NCI-H187 (cell line): Measurements from ENCODE around the gene PTPN1.
"Not testable (repeated sequence)": the region's sequence is repeated elsewhere in the genome, so short reads cannot be mapped to it uniquely, and the experiment has no call there.

Experiments used
- DNase-seq, 2 experiments: peaks; one replicate each; lab custom pipeline; 2025; lab: John Stamatoyannopoulos, UW

Gene PTPN1

DNA sequence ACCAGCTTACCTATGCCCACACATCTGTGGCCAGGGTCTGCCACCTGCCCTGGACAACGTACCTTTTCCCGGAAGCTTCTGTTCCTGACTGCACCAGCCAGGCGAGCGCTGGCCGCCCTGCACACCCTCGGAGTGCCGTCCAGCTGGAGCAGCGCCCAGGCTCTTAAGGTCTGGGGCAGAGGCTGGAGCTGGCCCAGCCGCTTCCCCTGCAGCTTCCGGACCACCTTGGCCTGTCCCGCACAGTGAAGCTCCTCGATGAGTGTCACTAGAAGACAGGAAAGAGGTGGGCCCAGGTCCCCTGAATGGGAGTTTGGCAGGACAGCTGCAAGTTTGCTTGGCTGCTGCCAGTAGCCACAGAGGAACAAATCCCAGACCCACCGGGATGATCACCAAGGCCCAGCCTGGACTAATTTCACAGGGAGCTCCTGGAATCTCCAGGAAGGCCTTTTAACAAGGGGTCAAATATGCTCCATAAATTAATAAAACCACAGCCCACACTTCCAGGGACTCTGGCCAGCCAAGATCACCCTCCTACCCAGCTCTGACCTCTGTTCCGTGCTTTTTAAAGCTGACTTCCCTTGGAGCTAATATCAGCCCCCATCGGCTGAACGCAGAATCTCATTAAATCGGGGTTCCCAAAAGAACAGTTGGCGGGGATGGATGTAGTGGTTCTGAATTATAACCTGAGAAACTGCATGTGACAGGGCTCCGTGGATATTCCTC is 82.3 kb downstream of the PTPN1 start:
- no peak for DNase-seq

DNA sequence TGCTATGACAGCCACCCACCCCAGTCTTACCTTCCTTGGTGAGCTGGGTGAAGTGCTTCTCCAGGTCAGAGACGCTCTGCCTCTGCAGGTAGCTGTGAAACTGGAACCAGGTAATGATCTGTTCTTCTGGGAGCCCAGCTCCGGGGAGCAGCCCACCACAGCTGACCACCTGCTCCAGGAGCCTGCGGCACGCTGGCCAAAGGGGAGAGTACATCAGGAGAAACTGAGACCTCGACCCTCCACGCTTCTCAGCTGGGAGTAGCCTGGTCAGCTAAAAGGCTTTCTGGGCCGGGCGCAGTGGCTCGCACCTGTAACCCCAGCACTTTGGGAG is 82.8 kb downstream of the PTPN1 start:
- no peak for DNase-seq

DNA sequence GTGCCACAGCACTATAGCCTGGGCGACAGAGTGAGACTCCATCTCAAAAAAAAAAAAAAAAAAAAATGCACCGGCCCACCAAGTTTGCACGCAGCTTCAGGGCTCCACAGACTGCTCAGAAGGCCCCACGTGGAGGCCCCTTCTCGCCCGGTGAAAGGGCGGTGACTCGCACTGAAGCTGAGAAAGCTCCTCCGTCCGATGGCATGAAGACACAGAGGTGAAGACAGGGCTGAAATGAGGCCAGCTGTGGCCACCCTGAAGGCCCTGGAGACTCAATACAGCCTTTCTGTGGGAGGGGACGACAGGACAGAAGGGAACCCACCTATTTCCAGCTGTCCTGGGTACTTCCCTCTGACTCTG is 84.0 kb downstream of the PTPN1 start:
- no peak for DNase-seq

DNA sequence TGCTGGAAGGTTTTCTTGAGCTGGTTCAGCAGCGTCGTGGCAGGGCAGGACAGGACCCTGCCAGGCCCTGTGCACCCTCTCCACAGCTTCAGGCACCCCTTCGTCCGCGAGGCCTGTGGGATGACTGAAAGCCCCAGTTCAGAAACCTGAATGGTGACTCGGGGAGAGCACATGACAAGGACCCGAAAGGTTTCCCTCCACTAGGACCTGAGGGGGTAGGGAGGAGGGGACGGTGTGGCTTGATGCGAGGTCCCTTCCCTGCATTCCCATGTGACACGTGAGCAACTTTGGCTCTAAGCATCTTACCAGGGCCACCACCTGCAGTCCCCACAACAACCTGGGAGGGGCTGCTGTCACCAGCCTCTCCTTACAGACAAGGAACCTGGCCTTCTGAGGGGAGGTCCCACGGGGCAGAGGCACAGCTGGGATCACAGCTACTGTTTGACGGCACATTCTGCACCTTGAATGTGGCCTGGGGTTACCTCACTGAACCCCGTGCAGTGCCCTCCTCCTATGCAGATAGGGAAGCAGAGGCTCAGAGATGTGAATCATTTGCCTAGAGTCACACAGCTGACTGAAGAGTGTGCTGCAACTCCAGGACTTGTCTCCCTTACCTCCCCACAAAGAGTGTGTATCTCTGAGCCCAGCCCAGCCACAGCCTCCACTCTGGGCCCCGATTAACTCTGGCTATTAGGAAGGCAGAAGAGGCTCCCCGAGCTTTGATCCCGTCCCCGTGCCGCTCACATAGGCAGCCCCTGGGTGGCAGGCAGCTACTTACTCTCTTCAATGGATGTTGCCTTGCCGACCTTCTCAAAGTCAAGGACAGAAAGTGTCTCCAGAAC is 84.6 kb downstream of the PTPN1 start:
- DNase-seq = no peak

DNA sequence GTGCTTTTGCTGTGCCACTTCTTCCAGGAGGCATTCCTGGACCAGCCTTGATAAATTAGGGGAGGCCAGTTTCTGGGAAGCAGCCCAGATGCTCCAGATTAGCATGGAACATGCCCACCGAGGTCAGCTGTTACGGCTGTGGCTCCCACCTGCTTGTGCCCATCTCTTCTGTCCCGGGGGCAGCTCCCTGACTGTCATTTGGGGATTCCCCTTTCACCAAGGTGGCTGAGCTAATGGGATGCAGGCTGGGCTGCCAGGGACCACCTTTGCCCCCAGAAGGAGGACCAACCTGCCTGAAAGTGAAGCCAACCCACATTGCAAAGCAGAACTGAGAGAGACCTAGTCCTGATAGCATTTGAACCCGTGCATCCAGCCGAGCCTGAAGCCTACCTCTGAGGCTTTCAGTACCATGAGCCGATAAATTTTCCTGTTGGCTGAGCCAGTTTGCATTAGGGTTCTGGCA is 85.3 kb downstream of the PTPN1 start:
- no peak for DNase-seq

DNA sequence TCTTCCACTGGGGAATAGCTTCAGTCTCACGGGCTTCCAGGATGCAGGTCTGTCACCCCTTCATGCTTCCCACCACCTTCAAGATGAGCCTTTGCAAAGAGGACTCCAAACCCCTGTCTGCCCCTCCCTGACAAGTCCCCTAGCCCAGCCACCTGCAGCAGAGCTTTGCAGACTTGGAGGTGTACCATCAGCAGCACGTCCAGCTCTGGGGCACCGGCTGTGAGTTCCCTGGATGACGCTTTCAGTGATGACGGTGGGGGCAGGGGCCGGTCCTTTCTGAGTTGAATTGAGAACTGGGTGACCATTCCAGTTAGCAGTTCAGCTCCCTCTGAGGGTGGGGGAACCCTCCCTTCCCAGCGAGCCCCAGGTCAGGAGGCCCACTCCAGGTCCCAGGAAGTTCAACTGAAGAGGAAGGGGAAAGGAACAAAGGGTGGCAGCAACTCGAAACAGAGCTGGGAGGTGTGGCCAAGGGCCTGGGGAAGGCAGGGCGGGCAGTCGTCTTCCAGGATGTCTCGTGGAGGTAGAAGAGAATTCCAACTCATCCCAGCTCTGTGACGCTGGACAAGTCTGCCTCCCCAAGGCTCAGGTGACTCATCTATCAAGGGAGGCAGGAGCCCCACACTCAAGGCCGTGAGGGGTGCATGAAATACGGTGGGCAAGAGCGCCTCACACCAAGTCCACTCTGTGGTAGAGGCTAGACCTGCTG is 86.0 kb downstream of the PTPN1 start:
- no peak for DNase-seq

DNA sequence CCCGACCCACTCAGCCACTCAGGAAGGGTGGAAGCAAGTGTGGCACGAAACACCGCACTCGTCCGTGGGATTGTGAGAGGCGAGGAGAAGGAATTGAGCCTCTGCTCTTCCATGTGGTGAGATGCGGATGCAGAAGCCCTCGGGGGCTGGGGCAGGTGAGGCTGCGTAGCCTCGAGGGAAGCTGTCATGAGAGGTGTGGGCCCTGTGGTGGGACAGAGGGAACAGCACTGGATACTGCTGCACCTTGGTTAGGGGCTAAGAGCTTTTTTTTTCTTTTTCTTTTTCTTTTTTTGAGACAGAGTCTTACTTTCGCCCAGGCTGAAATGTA is 86.5 kb downstream of the PTPN1 start:
- DNase-seq = no peak

DNA sequence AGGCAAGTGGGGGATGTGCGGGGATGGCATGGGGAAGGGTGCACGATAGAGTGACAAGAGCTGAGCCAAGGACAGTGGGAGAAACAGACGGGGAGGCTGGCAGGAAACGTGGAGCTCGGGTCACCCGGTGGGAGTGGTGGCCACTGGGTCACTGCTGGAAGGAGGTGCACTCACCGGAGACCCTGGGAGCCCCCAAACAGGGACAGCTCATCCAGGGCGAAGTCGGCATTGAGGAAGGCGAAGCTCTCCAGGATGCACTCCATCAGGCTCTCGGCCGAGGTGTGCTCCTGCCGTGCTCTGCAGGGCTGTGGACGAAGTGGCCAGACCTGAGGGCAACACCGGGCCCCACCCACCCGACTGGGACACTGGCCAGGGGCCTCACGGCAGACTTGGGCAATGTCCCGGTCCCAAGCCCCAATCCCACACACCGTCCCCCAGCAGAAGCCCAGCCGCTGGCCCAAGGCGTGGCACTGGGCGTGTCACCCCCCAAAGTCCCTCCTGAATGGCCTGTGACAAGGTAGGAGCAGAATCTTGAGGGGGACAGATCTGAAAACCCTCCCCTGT is 87.3 kb downstream of the PTPN1 start:
- no peak for DNase-seq

DNA sequence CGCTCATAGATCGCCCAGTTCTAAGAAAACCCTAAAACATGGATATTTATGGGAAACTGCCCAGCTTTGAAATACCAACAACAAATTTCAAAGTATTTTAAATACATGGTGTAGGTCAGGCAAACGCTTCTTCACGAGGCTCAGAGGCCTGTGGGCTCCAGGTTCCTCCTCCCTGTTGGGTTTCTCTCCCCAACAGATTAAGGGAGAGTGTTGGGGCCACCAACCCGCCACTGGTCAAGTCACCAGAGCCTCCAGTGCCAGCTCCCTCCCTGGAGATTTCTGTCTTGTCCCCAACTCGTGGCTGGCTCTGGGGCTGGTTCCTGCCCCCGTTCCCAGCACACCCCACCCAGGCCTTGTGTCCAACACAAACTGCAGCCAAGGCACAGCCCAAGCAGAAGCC is 87.9 kb downstream of the PTPN1 start:
- DNase-seq = no peak

DNA sequence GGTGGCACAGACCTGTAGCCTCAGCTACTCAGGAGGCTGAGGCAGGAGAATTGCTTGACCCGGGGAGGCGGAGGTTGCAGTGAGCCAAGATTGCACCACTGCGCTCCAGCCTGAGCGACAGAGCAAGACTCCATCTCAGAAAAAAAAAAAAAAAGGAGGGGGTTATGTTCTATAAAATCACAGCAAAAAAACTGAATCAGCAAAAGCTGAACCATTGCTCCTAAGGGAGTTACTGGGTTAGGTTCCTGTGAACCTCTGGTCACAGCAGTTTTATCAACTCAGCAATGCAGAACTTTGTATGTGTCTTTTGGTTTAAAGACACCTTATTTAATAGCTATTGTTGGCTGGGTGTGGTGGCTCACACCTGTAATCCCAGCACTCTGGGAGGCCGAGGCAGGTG is 88.6 kb downstream of the PTPN1 start:
- not testable (repeated sequence) for DNase-seq

DNA sequence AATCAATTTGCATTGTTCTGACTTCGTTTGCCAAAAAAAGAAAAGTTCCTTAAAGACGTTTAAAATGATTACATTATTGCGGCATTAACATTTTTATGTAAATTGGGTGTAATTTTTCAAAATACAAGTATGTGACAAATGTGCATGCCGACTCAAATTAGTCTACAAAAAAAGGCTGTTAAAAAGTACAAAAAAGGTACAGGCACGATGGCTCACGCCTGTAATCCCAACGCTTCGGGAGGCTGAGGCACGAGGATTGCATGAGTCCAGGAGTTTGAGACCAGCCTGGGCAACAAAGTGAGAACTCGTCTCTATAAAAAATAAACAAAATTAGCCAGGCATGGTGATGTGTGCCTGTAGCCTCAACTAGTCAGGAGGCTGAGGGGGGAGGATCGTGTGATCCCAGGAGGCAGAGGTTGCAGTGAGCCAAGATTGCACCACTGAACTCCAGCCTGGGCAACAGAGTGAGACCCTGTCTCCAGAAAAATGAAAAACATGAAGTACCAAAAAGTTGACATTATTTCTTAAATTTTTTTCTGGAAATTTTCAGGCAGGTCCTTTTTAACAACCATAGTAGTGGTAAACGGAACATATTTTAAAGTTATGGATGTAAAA is 90.2 kb downstream of the PTPN1 start:
- no peak for DNase-seq

DNA sequence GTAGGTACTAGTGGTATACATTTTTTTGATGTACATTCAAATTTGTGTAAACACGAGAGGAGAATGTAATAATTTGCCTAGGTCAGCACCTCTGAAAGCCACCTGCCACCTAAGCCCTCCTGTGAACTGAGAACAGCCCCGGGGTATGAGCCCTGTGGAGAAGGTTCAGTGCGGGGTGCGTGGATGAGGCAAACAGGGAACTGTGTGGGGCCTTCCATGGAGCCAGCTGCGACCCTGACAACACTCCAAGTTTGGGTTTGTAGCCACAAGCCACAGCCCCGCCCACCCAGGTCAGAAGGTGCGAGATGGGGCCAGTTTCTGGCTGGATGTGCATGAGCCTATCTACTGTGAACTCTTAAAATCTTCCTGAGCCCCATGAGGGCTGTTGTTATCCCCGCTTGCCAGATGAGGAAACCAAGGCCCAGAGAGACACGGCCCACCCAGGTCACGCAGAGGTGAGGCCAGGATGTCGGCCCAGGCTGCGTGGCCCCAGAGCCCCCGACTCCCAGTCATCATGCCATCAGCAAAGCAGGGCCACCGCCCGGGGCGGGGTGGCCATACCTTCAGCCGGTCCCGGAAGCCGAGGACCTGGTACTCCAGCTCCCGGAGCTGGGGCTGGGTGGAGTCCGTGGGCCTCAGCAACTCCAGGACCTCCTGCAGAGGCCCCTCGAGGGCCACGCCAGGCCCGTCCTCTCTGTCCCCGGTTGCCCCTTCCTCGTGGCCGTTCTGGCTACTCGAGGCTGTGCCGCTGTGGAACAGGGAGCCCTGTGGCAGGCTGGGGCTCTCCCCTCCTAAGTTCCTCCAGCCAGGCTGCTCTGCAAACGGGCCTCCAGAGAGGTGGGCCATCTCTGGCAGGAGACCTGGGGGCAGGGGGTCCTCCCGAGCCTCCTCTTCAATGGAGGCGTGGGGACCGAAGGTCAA is 91.6 kb downstream of the PTPN1 start:
- DNase-seq = no peak

DNA sequence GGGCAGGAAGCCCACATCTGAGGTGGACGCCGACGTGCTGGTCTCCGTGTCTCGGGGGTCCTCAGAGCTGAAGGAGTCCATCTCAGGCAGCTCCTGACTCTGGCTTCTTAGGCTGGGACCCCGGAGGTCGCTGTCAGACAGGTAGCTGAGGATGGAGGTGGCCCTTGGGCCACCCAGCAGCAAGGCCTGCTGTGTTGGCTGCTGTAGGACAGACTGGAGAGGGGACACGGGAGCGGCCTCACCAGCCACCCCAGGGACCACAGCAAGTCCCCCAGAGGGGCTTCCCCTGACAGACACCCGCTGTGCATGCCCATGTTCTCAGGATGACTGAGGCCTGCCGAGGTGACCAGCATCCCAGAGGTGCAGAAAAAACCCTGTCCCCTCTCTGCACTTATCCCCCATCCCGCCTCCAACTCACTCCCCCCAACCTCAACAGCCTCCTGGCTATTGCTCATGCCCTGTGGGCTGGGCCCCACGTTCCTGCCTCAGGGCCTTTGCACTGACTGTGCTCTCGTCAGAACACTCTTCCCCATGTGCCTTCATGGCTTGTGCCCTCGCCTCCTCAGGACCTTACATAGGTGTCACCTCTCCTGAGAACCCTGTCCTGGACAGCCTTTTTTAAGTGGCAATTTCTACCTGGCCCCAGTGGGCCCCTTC is 92.4 kb downstream of the PTPN1 start:
- no peak for DNase-seq

DNA sequence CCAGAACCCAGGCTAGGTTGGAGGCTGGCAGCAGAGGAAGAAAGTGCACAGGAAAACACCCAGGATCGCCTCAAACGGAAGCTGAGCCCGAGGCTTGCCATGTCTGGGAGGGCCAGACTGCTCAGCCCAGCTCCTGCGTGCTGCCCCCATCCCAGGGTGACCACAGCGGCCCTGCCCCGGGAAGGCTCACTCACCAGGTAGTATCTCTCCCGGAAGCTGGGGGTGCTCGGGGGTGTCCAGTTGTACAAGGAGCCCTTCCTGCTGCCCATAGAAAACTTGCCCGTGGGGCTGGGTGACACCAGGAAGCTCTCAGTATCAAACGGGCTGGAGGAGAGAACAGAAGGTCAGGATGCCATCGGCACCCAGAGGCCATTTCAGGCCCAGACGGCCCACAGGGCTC is 94.3 kb downstream of the PTPN1 start:
- no peak for DNase-seq

DNA sequence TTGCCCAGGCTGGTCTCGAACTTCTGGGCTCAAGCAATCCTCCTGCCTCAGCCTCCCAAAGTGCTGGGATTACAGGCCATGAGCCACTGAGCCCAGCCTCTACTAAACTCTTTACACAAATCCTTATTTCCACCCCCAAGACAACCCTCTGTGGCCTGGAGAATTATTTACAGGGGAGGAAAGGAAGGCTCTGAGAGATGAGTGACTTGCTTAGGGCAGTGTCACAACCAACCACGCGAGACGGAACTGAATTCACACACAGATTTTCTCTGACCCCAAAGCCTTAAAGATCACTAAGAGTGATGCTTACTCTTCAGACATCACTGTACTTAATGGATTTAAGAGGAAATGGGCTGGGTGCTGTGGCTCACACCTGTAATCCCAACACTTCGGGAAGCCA is 95.0 kb downstream of the PTPN1 start:
- DNase-seq = no peak

DNA sequence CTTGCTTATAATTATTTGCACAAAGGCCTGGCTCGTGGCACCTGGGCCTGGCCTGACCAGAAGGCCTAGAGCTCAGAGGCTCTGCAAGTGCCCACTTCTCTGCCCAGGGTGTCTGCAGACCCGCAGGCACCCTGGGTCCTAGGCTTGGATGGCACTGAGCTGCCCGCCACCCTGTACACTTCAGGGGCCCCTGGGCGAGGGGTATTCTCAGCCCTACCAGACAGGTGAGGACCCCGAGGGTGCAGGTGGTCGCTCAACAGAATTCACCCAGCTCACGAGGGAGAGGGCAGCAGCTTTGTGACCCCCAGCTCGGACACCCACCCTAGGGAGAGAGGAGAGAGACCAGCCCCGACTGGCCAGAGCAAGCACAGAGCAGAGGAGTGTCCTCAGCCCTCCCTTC is 97.3 kb downstream of the PTPN1 start:
- no peak for DNase-seq

DNA sequence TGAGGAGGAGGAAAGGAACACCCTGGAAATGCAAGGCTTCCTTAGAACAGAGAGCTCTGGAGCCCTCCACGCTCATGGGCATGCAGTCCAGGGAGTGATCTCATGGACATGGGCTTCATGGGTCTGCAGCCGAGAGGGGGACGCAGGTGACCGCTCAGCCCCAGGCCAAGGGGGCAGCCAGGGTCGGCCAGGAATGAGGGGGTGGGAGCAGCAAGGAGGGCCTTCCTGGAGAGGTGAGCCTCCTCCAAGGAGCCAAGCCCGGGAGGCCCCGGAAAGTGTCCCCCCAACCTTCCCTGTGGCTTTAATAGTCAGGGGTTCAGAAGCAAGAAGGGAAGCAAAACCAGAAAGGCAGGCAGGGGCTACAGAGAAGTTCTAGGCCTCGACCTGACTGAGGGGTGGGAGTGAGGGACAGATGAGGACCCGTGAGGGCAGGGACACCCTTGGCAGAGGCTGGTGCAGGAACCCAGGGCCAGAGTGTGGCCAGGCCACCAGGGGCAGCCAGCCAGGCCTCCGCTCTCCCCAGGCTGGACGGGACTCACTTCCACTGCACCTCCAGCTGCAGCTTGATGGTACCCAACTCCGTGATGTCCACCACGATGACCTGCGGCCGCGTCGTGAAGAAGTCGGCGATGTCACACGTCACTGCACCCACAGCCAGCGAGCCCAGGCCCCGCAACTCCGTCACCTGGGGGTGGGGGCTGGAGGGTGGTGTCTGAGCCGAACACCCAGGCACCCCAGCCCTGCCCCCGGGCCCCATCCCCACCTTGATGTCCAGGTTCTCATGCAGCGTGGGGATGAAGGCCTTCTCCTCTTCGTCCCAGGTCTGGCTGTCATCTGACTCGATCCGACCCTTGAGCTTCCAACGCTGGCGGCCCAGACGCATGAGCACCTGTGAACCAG is 97.9 kb downstream of the PTPN1 start:
- DNase-seq = no peak

DNA sequence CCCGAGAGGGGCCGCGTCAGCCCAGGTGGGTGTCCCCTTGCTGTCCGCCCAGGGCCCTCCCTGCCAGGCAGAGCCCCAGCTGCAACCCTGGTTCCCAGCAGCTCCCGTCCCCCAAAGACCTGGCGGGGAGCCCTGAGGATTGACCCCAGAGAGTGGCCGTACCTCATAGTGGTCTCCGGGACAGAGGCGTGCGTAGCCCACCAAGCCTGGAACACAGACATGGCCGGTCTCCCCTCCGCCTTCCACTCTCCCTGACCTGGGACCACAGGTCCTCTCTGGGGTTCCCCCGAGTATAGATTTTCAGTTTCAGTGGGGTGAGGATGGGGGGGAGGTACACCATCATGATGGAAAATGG is 98.5 kb downstream of the PTPN1 start:
- DNase-seq = no peak

DNA sequence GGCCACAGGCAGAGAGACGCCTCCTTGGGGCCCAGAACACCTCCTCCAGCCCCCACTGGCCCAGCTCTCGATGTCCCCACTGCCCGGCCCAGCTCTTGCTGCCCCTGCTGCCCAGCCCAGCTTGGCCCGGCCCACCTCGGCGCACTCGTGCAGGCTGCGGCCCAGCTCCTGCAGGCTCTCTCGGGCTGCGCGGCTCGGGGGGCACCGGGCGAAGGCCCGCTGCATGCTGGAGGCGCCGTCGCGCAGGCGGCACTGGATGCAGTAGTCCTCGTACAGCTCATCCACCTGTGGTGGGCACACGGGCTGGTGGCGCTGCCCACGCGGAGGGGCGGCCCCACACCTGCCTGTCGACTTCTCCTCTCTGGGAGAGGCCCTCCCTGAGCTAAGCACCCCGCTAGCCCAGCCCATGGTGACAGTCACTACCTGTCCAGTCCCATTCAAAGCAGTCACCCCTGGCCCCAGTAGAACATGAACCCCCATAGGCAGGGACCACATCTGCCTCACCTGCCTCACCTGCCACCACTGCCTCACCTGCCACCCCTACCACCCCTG is 99.3 kb downstream of the PTPN1 start:
- no peak for DNase-seq
